ENCODE data around the gene SLAMF7.
"Not testable (repeated sequence)": the region's sequence is repeated elsewhere in the genome, so short reads cannot be mapped to it uniquely, and the experiment has no call there.

- TF ChIP-seq CTCF (IDR thresholded peaks at IDR 0.05); EZH2 (IDR thresholded peaks at IDR 0.05; ENCODE audit: borderline replicate concordance, insufficient read depth, low read depth, low read length, poor library complexity, severe bottlenecking): not testable (repeated sequence)
Measured at GRCh38 chr1:160705212-160705621, 33.8 kb upstream of the SLAMF7 start.

Measured in B cell (primary cell).